Glutamatergic neuron (in vitro differentiated cells): ENCODE measurements around the gene EFHC2. TPM values are rescaled to one million over a fixed set of nuclear protein-coding genes. Genes with fewer than 3 reads are reported as not detected.
A peak's percentile ranks its signal among the peaks of the same experiment; 100 is the strongest.

Source experiments
- DNase-seq: peaks from one replicate; pipeline ENCODE4 v3.0.0; 2022
- H3K27ac Mint-ChIP-seq: one replicate; pipeline ENCODE4 v1.8.0; 2020; ENCODE audit warnings: mild to moderate bottlenecking, mixed read lengths, inconsistent platforms; ENCODE audit not compliant: unreplicated experiment
- H3K27me3 Mint-ChIP-seq: one replicate; pipeline ENCODE4 v1.8.0; 2020; ENCODE audit warnings: mild to moderate bottlenecking, moderate library complexity, mixed read lengths, inconsistent platforms; ENCODE audit not compliant: unreplicated experiment
- H3K36me3 Mint-ChIP-seq: one replicate; pipeline ENCODE4 v1.8.0; 2020; ENCODE audit warnings: mild to moderate bottlenecking, mixed read lengths, inconsistent platforms; ENCODE audit not compliant: unreplicated experiment
- H3K4me1 Mint-ChIP-seq: one replicate; pipeline ENCODE4 v1.8.0; 2020; ENCODE audit warnings: mild to moderate bottlenecking, low read depth, mixed read lengths, inconsistent platforms; ENCODE audit not compliant: unreplicated experiment
- H3K4me3 Mint-ChIP-seq: one replicate; pipeline ENCODE4 v1.8.0; 2020; ENCODE audit warnings: mild to moderate bottlenecking, mixed read lengths, inconsistent platforms; ENCODE audit not compliant: unreplicated experiment
- H3K9me3 Mint-ChIP-seq: one replicate; pipeline ENCODE4 v1.8.0; 2020; ENCODE audit warnings: mild to moderate bottlenecking, moderate library complexity, mixed read lengths, inconsistent platforms; ENCODE audit not compliant: unreplicated experiment
- total RNA-seq: library from RNA; stranded (reverse); fragmentation: NEBNext Ultra II Directional; extraction: Animal tissue kit (Norgen Biotek cat#: 25700); gene quantifications from one replicate; pipeline ENCODE4 v1.2.1, GENCODE V29; 2021; ENCODE audit not compliant: unreplicated experiment
- TF ChIP-seq, protein P1 (sequence below): fragments of 200-600 bp; sonication (generic); IDR thresholded peaks from one replicate; pipeline ENCODE4 v1.5.0; 2021; ENCODE audit not compliant: partially characterized antibody, unreplicated experiment

EFHC2 gene
- total RNA-seq, 1 donor from 2014 or later: not detected

DNA sequence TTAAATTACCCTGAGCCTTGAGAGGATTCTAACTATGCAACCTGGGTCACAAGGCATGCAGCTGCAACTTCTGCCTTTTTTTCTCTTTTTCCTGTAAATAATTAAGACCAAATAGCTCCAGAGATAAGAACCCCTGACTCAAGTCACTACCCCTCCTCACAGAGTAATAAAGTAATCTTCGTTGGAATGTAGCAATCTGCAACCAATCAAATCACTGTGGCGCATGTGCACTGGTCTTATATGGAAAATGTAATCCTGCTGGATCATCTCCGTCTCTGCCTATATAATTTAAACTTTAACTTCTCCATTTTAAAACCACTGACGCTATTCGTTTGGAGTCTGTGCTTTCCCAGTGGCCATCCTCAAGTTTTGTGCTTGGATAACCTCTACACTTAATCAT, 6.1 kb upstream of the EFHC2 start:
- Mint-ChIP-seq H3K9me3 (no peaks in the 10 kb centered on the region), H3K27me3 (no peaks in the 10 kb centered on the region), H3K36me3 (no peaks in the 10 kb centered on the region), H3K4me1 (no peaks in the 10 kb centered on the region), H3K4me3 (no peak overlapping the region), H3K27ac (no peak overlapping the region)
- TF ChIP-seq, protein P1, sequence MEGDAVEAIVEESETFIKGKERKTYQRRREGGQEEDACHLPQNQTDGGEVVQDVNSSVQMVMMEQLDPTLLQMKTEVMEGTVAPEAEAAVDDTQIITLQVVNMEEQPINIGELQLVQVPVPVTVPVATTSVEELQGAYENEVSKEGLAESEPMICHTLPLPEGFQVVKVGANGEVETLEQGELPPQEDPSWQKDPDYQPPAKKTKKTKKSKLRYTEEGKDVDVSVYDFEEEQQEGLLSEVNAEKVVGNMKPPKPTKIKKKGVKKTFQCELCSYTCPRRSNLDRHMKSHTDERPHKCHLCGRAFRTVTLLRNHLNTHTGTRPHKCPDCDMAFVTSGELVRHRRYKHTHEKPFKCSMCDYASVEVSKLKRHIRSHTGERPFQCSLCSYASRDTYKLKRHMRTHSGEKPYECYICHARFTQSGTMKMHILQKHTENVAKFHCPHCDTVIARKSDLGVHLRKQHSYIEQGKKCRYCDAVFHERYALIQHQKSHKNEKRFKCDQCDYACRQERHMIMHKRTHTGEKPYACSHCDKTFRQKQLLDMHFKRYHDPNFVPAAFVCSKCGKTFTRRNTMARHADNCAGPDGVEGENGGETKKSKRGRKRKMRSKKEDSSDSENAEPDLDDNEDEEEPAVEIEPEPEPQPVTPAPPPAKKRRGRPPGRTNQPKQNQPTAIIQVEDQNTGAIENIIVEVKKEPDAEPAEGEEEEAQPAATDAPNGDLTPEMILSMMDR: no peak
- DNase-seq: no peak

DNA sequence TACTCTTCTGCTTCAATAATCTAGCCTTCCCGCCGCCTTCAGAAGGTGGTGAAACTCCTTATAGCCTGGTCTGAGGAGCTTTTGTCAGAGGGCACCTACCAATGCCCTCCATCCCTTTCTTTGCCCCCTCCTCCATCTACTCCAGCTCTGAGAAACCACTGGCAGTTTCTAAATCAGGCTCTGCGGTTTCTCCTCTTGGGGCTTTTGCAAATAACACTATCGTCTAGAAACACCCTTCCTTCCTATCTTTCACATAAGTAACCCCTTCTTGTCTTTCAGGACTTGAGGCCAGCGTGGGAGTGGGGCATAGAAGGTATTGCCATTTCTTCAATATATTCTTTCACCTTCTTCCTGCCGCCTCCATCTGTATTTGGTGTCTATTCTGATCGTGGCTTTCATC, 1.2 kb upstream of the EFHC2 start:
- no peak overlapping the region for H3K4me3 Mint-ChIP-seq
- H3K36me3 Mint-ChIP-seq: no peaks in the 10 kb centered on the region
- H3K27ac Mint-ChIP-seq: no peak overlapping the region
- H3K9me3 Mint-ChIP-seq: no peaks in the 10 kb centered on the region
- no peaks in the 10 kb centered on the region for H3K27me3 Mint-ChIP-seq
- TF ChIP-seq, protein P1: no peak
- no peak for DNase-seq
- H3K4me1 Mint-ChIP-seq: no peaks in the 10 kb centered on the region

DNA sequence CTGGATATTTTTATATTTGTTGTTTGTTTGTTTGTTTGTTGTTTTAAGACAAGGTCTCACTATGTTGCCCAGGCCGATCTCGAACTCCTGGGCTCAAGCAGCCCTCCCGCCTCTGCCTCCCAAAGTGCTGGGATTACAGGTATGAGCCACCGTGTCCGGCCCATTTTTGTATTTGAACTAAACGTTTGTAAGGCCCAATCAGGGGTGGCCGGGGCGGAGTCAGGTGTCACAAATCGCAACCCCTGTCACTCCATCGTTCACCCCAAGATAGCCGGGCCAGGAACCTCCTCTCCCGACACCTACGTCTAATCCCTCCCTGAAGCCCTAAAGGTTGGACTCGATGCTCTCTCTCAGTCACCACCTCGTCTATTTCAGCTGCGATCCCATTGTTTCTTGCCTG, 722 bp upstream of the EFHC2 start:
- Mint-ChIP-seq H3K4me3 (peak overlapping the region; percentile 75), H3K27ac (no peak overlapping the region)
- no peak for DNase-seq

DNA sequence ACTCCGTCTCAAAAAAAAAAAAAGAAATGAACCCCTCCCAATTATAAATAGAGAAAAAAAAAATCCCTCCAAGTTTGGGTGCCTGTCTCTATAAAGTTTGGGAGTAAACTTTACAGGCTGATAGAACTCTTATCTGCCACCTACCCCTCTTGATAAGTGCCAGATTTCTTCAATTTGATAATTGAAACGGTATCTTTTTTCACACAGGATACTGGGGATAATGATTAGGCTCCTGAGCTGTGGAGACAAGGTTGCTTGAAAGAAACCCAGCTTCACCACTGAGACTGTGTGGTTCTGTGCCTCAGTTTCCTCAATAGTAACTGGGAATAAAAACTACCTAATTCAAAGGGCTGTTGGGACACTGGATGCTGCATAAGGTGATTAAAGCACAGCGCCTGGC, 606 bp downstream of the EFHC2 start:
- TF ChIP-seq, protein P1: no peak
- H3K4me3 Mint-ChIP-seq: peak overlapping the region; percentile 49
- no peaks in the 10 kb centered on the region for H3K4me1 Mint-ChIP-seq
- no peaks in the 10 kb centered on the region for H3K27me3 Mint-ChIP-seq
- no peak overlapping the region for H3K27ac Mint-ChIP-seq
- no peaks in the 10 kb centered on the region for H3K36me3 Mint-ChIP-seq
- DNase-seq: no peak
- H3K9me3 Mint-ChIP-seq: no peaks in the 10 kb centered on the region

More for the DNA sequence above, 722 bp upstream of the EFHC2 start:
- no peaks in the 10 kb centered on the region for H3K9me3 Mint-ChIP-seq
- no peaks in the 10 kb centered on the region for H3K4me1 Mint-ChIP-seq
- TF ChIP-seq, protein P1: no peak
- H3K27me3 Mint-ChIP-seq: no peaks in the 10 kb centered on the region
- H3K36me3 Mint-ChIP-seq: no peaks in the 10 kb centered on the region

DNA sequence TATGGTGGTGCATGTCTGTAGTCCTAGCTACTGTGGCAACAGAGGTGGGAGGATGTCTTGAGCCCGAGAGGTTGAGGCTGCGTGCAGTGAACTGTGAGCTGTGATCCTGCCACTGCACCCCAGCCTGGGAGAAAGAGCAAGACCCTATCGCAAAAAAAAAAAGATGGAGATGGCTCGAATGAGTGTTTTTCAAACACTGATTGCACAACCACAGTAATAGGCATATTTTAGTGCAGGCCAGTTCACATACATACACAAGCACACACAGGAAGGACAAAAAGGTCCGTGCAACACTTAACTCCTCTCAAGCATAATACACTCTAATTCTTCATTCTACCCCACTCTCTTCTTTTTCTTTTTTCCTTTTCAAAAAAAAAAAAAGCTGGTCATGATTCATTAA, 5.1 kb downstream of the EFHC2 start:
- Mint-ChIP-seq H3K27me3 (no peaks in the 10 kb centered on the region), H3K4me3 (no peak overlapping the region), H3K9me3 (no peaks in the 10 kb centered on the region), H3K27ac (no peak overlapping the region), H3K36me3 (no peaks in the 10 kb centered on the region), H3K4me1 (no peaks in the 10 kb centered on the region)
- TF ChIP-seq, protein P1: no peak
- DNase-seq: no peak
